Activated CD4-positive, CD25-positive, alpha-beta regulatory T cell treated with anti-CD3 and anti-CD28 coated beads, Interleukin-2, amount 50 U/mL, for 72 hours (primary cell): ENCODE measurements around the gene GNA12.
"Not testable (repeated sequence)": the region's sequence is repeated elsewhere in the genome, so short reads cannot be mapped to it uniquely, and the experiment has no call there.

Source experiments
- DNase-seq: peaks from one replicate; pipeline ENCODE4 v3.0.0; 2021

The GNA12 gene

GRCh38 chr7:2687881-2688318 is 156.2 kb downstream of the GNA12 start, which contains the start of gene AMZ1:
Gene AMZ1, plus strand, starts transcription at chr7:2688202. Its CDS starts 12,250 bp downstream, at chr7:2700452.
- no peak for DNase-seq

- DNase-seq = no peak
Observed at GRCh38 chr7:2687338-2687869, 156.7 kb downstream of the GNA12 start.

GRCh38 chr7:2686101-2686500 is 158.0 kb downstream of the GNA12 start:
- no peak for DNase-seq

- DNase-seq = no peak
Observed at GRCh38 chr7:2684501-2684900, 159.6 kb downstream of the GNA12 start.

- no peak for DNase-seq
Observed at GRCh38 chr7:2681929-2682799, 161.9 kb downstream of the GNA12 start.

- DNase-seq = peak; percentile 65
Observed at GRCh38 chr7:2680792-2681490, 163.2 kb downstream of the GNA12 start.

GRCh38 chr7:2680256-2680655 is 163.9 kb downstream of the GNA12 start:
- no peak for DNase-seq

GRCh38 chr7:2679135-2680127 is 164.7 kb downstream of the GNA12 start:
- DNase-seq = not testable (repeated sequence)

GRCh38 chr7:2678454-2678853 is 165.7 kb downstream of the GNA12 start:
- DNase-seq = not testable (repeated sequence)
